Esophagus squamous epithelium (tissue), 4 donors: ENCODE results near the gene ZAP70.

ENCODE experiments used
- POLR2A ChIP-seq, 4 donors: fragments of 450-650 bp; IDR thresholded peaks; one replicate each; pipeline ENCODE4 v1.6.1; 2017; ENCODE audit warnings: antibody characterized with exemption in 4 of 4, mild to moderate bottlenecking in 4 of 4, moderate library complexity in 3 of 4
- TF ChIP-seq, protein P1 (sequence below), 6 experiments: fragments of 450-650 bp in 4 of 6; fragments of 200-600 bp in 2 of 6; sonication (generic) in 2 of 6; IDR thresholded peaks; one replicate each; pipeline ENCODE4 v1.5.1; 2016 to 2019; ENCODE audit warnings: antibody characterized with exemption in 6 of 6, mild to moderate bottlenecking in 4 of 6, moderate library complexity in 4 of 6

DNA sequence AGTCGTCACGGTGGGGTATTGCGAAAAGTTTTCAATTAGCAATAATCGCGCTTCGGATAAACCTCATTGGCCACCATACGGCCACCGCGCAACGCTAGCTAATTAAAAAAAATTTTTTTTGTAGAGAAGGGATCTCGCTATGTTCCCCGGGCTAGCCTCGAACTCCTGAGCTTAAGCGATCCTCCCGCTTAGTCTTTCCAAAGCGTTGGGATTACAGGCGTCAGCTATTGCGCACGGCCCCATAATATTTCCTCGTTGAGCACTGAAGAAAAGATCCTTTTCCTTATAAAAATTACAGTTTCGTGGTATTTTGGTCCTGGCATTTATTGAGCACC is 48.8 kb upstream of the ZAP70 start:
- TF ChIP-seq, protein P1, sequence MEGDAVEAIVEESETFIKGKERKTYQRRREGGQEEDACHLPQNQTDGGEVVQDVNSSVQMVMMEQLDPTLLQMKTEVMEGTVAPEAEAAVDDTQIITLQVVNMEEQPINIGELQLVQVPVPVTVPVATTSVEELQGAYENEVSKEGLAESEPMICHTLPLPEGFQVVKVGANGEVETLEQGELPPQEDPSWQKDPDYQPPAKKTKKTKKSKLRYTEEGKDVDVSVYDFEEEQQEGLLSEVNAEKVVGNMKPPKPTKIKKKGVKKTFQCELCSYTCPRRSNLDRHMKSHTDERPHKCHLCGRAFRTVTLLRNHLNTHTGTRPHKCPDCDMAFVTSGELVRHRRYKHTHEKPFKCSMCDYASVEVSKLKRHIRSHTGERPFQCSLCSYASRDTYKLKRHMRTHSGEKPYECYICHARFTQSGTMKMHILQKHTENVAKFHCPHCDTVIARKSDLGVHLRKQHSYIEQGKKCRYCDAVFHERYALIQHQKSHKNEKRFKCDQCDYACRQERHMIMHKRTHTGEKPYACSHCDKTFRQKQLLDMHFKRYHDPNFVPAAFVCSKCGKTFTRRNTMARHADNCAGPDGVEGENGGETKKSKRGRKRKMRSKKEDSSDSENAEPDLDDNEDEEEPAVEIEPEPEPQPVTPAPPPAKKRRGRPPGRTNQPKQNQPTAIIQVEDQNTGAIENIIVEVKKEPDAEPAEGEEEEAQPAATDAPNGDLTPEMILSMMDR (IDR thresholded peaks at IDR 0.05), result peak in 1 of 6 experiments; percentile 5
- TF ChIP-seq POLR2A (IDR thresholded peaks at IDR 0.05), result no peak
